PFSK-1 (cell line): ENCODE measurements around the gene HS3ST4.

Source experiments
- FOXP2 ChIP-seq: optimal IDR thresholded peaks from 2 replicates; pipeline ENCODE3; 2011; ENCODE audit warnings: borderline replicate concordance, control low read depth, inconsistent platforms; ENCODE audit not compliant: insufficient read depth; ENCODE audit errors: extremely low read length, extremely low read depth
- POLR2AphosphoS5 ChIP-seq: IDR thresholded peaks from 2 replicates; pipeline ENCODE4 v1.6.1; 2012; ENCODE audit warnings: low read depth, mild to moderate bottlenecking, control low read depth, low read length, moderate library complexity
- REST ChIP-seq, 2 experiments: IDR thresholded peaks; 2 replicates each; pipeline versions ENCODE4 v1.6.1 to v1.8.0; 2011 to 2012; ENCODE audit warnings: low read depth in 2 of 2, low read length in 2 of 2, control low read depth in 1 of 2, inconsistent platforms in 1 of 2, mild to moderate bottlenecking in 1 of 2, moderate library complexity in 1 of 2; ENCODE audit not compliant: insufficient read depth in 1 of 2
- SIN3A ChIP-seq: IDR thresholded peaks from 2 replicates; pipeline ENCODE4 v1.6.1; 2012; ENCODE audit warnings: mild to moderate bottlenecking, low read length, moderate library complexity, borderline replicate concordance; ENCODE audit not compliant: insufficient read depth
- TAF1 ChIP-seq: IDR thresholded peaks from 2 replicates; pipeline ENCODE4 v1.6.1; 2012; ENCODE audit warnings: low read length, control low read depth, borderline replicate concordance; ENCODE audit not compliant: insufficient read depth

Gene HS3ST4

GRCh38 chr16:25886598-25886997, 194.8 kb downstream of the HS3ST4 start:
- TF ChIP-seq TAF1 = no peak
- TF ChIP-seq FOXP2 = no peak
- TF ChIP-seq SIN3A = no peak
- no peak for TF ChIP-seq REST (IDR thresholded peaks at IDR 0.05; ENCODE audit: insufficient read depth in 1 of 2, low read depth in 2 of 2, low read length in 2 of 2)
- no peak for TF ChIP-seq POLR2AphosphoS5

GRCh38 chr16:25888868-25889267, 197.1 kb downstream of the HS3ST4 start:
- TF ChIP-seq REST (IDR thresholded peaks at IDR 0.05; ENCODE audit: insufficient read depth in 1 of 2, low read depth in 2 of 2, low read length in 2 of 2) = no peak
- TF ChIP-seq SIN3A = no peak
- no peak for TF ChIP-seq POLR2AphosphoS5
- no peak for TF ChIP-seq TAF1
- no peak for TF ChIP-seq FOXP2

- no peak for TF ChIP-seq TAF1
- TF ChIP-seq POLR2AphosphoS5 = no peak
- no peak for TF ChIP-seq FOXP2
- no peak for TF ChIP-seq SIN3A
- TF ChIP-seq REST (IDR thresholded peaks at IDR 0.05; ENCODE audit: insufficient read depth in 1 of 2, low read depth in 2 of 2, low read length in 2 of 2) = no peak
Observed at GRCh38 chr16:25893332-25893731, 201.6 kb downstream of the HS3ST4 start.

- TF ChIP-seq FOXP2 = no peak
Observed at GRCh38 chr16:25894093-25894492, 202.3 kb downstream of the HS3ST4 start.

GRCh38 chr16:25895380-25895779, 203.6 kb downstream of the HS3ST4 start:
- TF ChIP-seq REST (IDR thresholded peaks at IDR 0.05; ENCODE audit: insufficient read depth in 1 of 2, low read depth in 2 of 2, low read length in 2 of 2) (no peak), TAF1 (no peak), FOXP2 (no peak)
